GM21737 (cell line): ENCODE results near the gene SEPTIN12.
"Not testable (repeated sequence)": the region's sequence is repeated elsewhere in the genome, so short reads cannot be mapped to it uniquely, and the experiment has no call there.

Source experiments
- ATAC-seq: cut with Tn5 transposase; IDR thresholded peaks from one replicate; pipeline ENCODE4 v1.9.1; 2021; ENCODE audit warnings: mild to moderate bottlenecking, moderate library complexity; ENCODE audit not compliant: unreplicated experiment

Gene SEPTIN12

DNA sequence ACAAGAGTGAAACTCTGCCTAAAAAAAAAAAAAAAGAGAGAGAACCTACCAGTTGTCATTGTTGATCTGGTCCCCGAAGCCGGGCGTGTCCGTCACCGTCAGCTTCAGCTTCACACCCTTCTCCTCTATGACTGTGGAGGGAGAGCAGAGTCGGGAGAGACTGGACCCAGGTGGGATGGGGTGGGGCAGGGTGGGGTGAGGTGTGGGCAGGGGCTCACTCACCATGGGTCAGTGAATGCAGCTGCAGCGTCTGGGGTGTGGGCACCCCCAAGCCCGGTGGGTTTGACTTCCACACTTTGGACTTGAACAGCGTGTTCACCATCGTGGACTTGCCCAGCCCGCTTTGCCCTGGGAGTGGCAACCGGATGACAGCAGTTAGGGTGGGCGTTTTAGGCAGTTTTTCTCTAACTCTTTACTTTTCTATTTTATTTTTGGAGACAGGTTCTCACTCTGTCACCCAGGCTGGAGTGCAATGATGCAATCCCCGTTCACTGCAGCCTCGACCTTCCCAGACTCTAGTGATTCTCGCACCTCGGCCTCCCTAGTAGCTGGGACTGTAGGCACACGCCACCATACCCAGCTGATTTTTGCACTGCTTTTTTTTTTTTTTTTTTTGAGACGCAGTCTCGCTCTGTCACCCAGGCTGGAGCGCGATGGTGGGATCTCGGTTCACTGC, 2.2 kb downstream of the SEPTIN12 start:
- no peak for ATAC-seq

DNA sequence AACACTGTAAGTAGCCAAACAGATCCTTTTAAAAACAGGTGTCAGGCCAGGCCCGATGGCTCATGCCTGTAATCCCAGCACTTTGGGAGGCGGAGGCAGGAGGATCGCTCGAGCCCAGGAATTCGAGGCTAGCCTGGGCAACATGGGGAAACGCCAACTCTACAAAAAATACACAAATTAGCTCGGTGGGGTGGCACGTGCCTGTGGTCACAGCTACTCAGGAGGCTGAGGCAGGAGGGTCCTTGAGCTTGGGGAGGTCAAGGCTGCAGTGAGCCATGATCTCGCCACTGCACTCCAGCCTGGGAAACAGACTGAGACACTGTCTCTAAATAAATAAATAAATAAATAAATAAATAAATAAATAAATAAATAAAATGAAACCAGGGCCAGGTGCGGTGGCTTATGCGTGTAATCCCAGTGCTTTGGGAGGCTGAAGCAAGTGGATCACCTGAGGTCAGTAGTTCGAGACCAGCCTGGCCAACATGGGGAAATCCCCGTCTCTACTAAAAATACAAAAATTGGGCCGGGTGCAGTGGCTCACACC, 3.6 kb downstream of the SEPTIN12 start:
- ATAC-seq: not testable (repeated sequence)

DNA sequence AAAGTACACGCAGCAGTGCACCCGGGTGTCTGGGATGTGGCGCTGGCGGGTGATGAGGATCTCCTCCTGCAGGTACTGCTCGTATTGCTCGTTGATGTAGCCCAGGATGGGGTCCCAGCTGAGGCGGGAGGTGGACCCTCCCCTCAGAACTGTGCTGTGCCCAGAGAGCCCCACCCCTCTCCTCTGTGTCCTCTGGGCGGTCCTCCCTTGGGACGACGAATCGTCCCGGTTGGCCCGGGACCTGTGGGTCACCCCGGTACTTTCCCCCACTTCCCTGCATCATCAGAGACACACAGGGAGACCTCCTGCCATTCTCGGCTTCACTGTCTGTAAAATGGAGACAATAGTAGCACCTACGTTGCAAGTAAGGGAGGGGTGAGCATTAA, 4.2 kb downstream of the SEPTIN12 start:
- no peak for ATAC-seq

DNA sequence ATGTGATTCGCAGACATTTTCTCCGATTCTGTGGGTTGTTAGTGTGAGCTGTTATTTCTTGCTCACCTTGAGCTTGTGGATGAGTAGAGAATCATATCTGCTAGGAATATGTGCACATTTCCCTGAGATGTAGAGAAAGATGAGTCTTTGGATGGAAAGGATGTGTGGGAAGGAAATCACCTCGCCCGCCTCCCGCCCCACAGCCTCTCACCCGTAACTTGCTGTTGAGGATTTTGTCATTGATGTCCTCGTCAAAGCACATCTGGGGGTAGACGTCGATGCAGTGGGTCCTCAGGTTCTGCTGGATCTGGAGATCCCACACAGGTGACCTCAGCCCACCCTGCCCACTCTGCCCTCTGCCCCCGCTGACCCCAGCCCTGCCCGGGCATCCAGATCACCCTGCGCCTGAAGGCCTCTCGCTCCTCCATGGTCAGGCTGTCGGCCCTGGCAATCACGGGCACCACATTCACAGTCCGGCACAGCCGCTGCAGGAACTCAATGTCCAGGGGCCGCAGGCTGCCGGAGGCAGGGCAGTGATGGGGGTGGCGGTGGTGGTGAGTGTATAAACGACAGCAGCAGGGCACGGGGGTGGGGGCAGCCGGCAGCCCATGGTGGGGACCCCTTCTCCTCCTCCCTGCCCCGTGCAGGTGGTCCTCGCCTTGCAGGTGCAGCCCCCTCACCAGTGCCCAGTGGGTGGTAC, 4.7 kb downstream of the SEPTIN12 start:
- no peak for ATAC-seq

DNA sequence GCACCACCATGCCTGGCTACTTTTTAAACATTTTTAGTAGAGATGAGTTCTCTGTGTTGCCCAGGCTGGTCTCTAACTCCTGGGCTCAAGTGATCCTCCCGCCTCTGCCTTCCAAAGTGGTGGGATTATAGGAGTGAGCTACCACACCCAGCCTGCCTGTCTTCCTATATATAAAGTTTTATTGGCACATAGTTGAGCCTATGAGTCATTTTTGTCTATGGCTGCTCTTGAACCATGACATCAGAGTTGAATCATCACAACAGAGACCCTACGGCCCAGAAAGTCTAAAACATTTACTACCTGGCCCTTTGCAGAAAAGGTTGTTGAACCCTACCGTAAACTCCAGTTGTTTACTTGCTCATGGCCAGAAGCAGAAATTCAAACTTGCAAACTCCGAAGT, 7.9 kb downstream of the SEPTIN12 start:
- ATAC-seq: no peak

DNA sequence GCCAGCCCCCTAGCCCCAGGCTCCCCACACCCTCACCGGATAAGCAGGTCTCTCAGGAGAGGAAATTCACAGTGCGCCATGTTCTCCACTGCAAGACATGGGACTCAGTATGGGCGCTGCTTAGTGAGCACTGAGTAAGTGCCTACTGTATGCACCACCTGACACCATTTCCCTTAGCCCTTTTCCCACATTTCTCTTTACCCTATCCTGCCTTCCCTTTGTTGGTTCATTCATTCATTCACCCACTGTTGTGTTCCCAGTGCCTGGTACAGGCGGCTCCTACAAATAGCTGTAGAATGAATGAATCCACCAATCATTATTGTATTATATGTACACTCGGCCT, 10.1 kb downstream of the SEPTIN12 start:
- ATAC-seq: no peak

DNA sequence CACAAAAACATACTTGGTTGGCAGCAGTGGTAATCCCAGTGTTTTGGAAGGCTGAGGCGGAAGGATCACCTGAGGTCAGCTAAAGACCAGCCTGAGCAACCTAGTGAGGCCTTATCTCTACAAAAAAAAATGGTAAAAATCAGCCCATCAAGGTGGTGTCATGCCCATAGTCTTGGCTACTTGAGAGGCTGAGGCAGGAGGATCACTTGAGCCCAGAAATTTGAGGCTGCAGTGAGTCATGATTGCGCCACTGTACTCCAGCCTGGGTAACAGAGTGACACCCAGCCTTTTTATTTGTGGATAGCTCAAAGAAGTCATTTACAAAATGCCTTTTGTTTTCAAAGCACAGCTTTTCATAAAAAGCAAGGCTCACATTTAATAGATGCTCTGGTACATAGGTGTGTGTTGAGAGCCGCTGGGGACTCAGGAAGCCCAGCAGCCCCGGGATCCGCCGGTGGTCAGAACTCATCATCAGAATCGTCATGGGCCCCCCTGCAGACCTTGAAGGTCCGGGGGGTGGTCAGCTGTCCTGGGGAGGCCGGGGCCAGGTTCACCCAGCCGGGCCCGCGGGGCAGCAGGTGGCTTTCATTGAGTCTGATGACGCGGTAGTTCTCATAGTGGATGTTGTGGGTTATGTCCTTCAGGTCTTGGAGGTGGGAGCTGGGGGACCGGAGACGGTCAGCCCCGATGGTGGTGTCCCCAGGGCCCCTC, 10.7 kb downstream of the SEPTIN12 start:
- no peak for ATAC-seq

DNA sequence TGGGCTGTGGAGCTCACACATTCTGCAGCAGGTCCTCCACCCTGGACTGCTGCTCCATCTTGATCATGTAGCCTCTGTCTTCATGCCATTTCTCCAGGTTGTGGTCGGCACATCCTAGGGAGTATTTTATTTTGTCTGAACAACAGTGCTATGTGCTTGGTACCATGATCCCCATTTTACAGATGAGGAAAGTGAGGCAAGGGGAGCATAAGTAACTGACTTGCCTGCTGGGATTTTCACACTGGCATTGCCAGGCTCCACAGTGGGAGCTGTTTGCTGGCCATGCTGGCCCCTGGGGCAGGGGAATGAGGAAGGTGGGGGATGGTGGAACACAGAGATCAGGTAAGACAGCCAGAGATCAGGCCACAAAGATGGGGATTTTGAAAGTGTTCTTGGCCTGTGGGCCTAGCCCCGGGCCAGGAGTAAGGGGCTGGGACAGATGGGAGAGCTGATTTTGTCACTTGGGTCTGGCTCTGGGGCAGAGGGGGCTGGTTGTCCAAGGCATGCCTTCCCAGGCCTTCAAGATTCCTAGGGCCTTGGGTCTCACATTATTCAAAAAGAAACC, 11.9 kb downstream of the SEPTIN12 start:
- ATAC-seq: no peak

DNA sequence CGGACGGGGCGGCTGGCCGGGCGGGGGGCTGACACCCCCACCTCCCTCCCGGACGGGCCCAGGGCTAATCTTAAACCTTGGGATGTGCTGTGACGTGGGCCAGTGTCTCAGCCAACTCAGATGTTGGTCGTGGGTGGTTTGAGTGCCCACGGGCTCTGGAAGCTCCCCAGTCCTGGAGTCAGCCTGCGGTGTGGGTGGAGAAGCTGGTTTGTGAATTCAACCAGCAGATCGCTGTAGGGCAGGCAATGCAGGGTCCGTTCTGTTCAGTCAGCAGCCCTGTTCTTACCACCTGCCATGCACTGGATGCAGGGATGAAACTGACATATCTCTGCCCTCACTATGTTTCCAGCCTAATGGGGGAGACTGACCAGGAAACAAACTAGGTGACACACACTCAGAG, 13.1 kb downstream of the SEPTIN12 start:
- no peak for ATAC-seq

DNA sequence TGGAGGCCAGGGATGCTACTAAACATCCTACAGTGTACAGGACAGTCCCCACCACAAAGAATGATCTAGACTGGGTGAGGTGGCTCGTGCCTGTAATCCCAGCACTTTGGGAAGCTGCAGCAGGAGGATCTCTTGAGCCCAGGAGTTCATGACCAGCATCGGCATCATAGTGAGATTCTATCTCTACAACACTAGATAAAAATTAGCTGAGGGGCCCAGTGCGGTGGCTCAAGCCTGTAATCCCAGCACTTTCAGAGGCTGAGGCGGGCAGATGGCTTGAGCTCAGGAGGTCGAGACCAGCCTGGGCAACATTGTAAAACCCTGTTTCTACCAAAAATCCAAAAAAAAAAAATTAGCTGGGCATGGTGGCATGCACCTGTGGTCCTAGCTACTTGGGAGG, 15.8 kb downstream of the SEPTIN12 start:
- ATAC-seq: no peak

DNA sequence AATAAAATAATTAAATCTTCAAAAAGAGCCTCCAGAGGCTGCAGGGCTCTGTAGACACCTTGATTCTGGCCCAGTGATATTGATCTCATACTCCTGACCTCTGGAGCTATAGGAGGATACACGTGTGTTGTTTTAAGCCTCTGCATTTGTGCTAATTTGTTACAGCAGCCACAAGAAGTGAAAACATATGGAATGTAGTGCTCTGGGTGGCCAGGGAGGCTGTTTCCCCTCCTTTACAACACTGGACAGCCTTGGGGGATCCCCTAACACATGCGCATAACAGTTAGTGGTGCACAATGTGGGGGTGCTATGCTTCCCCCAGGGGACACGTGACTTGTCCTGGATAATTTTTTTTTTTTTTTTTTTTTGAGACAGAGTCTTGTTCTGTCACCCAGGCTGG, 16.5 kb downstream of the SEPTIN12 start:
- ATAC-seq: no peak

DNA sequence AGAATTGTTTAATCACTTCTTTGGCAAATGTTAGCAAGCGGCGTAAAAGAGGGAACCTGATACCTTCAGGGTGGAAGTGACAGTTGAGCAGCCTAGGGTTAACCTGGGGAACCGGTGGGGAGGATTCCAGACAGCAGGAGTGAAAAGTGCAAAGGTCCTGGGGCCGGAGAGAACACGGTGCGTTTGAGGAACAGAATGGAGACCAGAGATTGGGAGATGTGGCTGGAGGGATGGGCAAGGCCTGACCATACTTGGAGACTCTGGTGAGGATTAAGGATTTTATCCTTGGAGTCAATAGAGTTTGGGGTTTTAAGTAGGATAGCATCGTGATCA, 18.9 kb downstream of the SEPTIN12 start:
- ATAC-seq: no peak

DNA sequence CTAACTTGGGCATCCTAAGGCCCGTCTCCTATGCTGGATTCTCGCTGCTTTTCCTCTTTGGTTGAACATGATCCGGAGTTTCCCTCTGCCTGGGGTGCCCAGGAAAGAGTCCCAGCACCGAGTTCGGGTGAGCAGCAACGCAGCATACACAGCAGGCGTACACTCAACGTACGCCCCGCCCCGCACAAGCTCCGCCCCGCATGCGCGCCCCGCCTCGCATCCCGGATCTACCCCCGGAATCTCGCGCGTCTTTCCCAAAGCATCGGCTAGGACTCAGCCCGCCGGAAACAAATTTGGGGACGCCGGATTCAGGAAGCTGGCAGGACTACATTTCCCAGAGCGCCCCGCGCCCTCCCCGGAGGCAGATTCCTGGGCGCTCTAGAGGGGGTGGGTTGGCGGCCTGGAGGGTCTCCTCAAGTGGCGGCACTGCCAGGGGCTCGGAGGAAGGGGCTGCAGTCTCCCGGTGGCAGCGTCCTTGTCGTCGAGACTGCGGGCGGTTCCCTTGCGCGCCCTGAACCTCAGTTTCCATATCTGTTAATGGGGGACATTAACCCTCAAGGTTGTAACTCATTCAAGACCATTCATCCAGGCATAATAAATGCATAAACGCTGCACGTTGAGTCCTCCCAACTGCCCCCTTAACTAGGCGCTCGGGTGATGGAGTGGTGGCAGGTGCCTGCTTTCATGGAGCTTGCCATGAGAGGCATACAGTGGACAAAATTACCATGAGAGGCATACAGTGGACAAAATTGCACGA, 19.4 kb downstream of the SEPTIN12 start:
- peak; percentile 61 for ATAC-seq

DNA sequence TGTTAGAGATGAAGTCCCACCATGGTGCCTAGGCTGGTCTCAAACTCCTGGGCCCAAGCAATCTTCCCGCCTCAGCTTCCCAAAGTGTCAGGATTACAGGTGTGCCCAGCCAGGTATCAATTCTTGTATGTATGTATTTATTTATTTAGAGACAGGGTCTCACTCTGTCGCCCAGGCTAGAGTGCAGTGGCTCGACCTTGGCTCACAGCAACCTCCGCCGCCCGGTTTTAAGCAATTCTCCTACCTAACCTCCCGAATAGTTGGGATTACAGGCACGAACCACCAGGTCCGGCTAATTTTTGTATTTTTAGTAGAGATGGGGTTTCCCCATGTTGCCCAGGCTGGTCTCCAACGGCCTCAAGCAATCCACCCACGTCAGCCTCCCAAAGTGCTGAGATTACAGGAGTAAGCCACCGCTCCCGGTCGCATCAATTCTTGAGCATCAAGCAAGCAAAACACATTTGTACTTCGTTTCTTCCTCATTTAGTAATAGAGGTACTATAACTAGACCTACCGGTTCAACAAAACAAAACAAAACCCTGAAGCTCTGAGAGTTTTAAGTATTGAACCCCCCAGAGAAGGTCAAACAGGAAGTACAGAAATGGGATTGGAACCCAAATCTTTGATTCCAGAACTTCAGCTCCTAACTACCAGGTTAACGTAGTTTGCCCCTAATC, 20.1 kb downstream of the SEPTIN12 start:
- no peak for ATAC-seq

DNA sequence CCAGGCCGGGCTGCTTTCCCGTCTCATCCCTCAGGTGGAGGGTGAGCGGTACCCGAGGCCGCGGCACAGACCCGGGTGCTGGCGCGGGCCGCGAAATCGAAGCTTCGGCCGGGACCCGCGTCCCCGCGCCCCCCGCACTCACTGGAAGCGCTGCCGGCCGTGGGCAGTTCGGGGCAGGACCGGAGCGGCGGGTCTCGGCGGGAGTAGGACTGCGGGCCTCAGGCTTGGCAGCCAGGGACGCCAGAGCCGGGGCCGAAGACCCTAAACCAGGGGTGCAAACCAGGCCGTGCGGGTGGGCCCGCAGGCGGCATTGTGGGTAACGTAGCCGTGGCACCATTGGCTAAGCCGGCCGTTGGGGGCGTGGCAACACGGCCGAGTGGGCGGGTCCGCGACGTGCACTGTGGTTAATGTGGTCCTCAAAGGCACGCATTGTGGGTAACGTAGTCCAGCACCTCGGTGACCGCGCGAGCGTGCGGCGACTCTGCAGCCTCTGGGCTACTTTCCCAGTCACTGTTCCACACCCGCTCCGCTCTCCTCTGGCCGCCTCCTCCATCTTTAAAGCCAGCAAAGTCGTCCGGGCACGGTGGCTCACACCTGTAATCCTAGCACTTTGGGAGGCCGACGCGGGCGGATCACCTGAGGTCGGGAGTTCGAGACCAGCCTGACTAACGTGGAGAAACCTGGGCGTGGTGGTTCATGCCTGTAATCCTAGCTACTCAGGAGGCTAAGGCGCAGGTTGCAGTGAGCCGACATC, 21.1 kb downstream of the SEPTIN12 start, which contains the start of gene ZNF500:
TSS of gene ZNF500 (minus strand) at position 288 of the 754 bp plus-strand sequence. CDS start 1,184 bp downstream, outside the sequence.
- ATAC-seq: peak; percentile 93

DNA sequence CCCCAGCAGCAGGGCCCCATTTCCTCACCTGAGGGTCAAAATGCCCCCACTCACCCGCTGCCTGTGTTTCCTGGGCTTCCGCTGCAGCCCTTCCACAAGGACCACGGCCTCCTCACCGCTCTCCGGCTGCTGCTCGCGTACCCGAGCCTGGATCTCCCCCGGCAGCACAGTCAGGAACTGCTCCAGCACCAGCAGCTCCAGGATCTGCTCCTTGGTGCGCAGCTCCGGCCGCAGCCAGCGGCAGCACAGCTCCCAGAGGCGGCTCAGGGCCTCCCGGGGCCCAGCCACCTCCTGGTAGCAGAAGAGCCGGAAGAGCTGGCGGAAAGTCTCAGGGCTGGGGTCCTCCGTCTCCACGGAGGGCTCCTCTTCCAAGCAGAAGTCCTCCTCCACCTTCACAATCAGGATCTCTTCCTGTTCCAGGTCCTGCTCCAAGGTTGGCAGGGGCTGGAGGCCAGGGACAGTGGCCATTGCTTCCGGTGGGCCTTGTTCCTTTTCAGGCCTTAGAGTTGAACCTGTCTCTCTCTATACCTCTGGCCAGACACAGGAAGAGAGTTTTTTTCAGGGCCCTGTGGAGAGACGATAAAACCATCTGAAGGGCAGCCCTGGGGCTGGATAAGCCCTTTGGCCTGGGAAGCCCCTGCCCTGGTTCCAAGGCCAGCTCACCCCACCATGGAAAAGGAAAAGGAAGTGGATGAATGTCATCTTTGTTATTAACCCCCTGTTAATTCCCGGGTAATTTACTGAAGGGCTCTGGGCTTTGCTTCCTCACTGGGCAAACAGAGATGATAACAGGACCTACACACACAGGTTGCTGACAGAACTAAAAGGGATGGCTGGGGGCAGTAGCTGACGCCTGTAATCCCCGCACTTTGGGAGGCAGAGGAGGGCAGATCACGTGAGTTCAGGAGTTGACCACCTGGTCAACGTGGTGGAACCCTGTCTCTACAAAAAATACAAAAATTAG, 22.4 kb downstream of the SEPTIN12 start:
- ATAC-seq: no peak

DNA sequence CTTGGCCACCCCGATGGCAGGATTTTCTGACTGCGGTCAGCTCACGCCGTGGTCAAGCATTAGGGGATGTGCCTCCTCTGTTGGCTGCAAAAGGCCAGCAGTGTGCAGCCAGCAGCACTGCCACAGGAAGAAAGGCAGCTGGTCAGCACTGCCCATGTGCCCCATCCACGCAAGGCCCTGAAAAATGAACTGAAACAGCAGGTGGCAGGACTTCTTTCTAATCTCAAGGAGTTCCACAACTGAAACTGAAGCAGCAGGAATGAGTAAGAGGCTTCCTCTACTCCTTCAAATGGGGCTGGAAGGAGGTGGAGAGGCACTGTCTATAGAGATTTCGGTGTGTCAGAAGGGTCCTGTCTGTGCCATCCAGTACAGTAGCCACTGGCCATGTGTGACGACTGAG, 24.4 kb downstream of the SEPTIN12 start:
- ATAC-seq: no peak

DNA sequence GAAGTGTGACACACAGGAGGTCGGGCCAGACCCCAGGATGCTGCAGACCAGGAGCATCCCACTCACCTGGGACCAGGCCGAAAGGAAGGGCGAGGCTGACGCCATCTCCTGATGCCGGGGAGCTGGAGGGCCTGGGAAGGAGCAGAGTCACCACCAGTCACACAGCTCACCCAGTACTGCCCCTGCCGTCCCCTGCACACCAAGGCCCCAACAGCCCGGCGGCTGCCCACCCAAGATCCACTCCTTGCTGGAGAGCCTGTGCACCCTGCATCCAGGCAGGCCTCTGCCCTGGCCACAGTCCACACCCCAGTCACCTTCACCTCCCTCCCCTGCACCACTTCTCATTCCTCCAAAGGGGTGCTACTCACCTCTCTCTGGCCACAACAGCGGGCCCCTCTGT, 25.9 kb downstream of the SEPTIN12 start:
- ATAC-seq: no peak
